HFF-Myc (cell line): ENCODE results near the gene MIP.
"Not testable (repeated sequence)": the region's sequence is repeated elsewhere in the genome, so short reads cannot be mapped to it uniquely, and the experiment has no call there.

Experiments used
- DNase-seq: peaks from one replicate; pipeline ENCODE4 v3.0.0-alpha.2; 2011; ENCODE audit warnings: low read depth; ENCODE audit errors: extremely low read depth
- H3K4me3 ChIP-seq: replicated peaks from 2 replicates; pipeline ENCODE4 v1.5.1; 2011; ENCODE audit warnings: low read depth, mild to moderate bottlenecking, control low read depth, low read length
- TF ChIP-seq, protein P1 (sequence below): IDR thresholded peaks from 2 replicates; pipeline ENCODE4 v1.5.1; 2012; ENCODE audit warnings: mild to moderate bottlenecking, low read depth, low read length, control low read depth; ENCODE audit errors: missing control alignments

Gene MIP

DNA sequence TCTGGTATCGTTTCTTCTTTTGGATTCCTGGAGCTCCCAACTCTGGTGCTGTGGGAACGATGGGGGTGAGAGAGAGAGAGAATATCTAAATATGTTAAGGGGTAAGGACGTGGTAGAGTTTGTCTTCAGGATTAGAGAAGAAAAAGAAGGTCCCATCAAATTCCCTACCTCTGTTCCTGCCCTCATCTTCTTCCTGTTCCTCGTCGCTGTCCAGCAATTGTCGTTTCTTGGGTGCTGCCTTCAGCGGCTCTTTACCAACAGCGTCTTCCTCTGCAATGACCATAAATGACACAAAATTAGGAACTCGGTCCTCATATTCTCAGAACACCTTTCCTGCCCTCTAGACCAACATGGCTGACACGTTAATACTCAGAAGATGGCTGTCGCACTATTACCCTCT lies 36.7 kb downstream of the MIP start:
- TF ChIP-seq, protein P1, sequence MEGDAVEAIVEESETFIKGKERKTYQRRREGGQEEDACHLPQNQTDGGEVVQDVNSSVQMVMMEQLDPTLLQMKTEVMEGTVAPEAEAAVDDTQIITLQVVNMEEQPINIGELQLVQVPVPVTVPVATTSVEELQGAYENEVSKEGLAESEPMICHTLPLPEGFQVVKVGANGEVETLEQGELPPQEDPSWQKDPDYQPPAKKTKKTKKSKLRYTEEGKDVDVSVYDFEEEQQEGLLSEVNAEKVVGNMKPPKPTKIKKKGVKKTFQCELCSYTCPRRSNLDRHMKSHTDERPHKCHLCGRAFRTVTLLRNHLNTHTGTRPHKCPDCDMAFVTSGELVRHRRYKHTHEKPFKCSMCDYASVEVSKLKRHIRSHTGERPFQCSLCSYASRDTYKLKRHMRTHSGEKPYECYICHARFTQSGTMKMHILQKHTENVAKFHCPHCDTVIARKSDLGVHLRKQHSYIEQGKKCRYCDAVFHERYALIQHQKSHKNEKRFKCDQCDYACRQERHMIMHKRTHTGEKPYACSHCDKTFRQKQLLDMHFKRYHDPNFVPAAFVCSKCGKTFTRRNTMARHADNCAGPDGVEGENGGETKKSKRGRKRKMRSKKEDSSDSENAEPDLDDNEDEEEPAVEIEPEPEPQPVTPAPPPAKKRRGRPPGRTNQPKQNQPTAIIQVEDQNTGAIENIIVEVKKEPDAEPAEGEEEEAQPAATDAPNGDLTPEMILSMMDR: no peak
- no peak overlapping the region for H3K4me3 ChIP-seq
- no peak for DNase-seq

GRCh38 chr12:56414401-56414800 lies 40.1 kb downstream of the MIP start:
- H3K4me3 ChIP-seq: no peak overlapping the region
- TF ChIP-seq, protein P1: no peak
- DNase-seq: no peak

GRCh38 chr12:56413392-56413791 lies 41.1 kb downstream of the MIP start:
- H3K4me3 ChIP-seq: no peak overlapping the region
- no peak for DNase-seq
- TF ChIP-seq, protein P1: no peak

GRCh38 chr12:56411781-56412639 lies 42.4 kb downstream of the MIP start:
- no peak overlapping the region for H3K4me3 ChIP-seq
- DNase-seq: peak; percentile 5
- TF ChIP-seq, protein P1: no peak

GRCh38 chr12:56410768-56411167 lies 43.7 kb downstream of the MIP start:
- DNase-seq: no peak
- H3K4me3 ChIP-seq: no peak overlapping the region
- TF ChIP-seq, protein P1: no peak

DNA sequence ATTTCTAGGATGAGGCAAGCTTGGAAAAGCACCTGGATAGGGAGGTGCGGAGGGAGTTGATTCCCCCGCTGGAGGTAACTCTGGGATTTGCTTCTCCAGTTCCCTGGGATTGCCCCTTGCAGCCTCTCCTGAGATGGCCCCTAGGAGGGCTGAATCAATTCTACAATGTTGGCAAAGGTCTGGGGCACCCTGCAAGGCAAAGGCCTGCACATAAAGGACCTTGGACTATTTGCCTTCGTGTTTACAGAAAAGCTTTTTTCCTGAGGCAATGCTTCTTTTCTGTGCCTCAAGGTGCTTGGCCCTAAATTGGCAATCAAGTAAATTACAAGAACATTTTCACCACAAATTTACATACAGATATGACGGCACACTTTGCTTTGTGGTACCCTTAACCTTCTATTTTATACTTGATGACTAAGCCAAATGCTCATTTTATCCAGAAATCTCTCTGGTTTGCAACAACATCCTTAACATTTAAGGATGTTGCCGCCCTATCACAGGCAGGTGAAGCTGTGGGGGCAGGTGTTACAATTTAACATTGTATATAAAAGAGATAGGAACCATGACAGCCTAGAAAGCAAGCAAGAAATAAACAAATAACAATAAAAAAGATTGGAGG lies 45.5 kb downstream of the MIP start:
- no peak for DNase-seq
- H3K4me3 ChIP-seq: no peak overlapping the region
- TF ChIP-seq, protein P1: no peak

DNA sequence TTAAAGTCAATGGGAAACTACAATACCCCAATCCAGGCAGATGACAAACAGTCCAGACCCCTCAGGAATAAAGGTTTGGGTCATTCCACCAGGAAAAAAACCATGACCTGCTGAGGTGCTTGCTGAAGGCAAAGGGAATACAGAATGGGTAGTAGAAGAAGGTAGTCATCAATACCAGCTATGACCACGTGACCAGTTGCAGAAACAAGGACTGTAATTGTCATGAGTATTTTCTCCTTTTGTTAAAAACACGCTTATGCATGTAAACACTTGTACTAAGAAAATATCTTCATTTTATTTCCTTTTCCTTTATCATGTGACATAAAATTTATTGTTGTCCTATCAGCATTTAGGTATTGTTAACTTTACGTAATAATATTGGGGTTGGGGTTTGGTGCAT lies 50.2 kb downstream of the MIP start:
- DNase-seq, H3K4me3 ChIP-seq: not testable (repeated sequence)

- not testable (repeated sequence) for DNase-seq, H3K4me3 ChIP-seq
Observed at GRCh38 chr12:56401612-56402011, 52.8 kb downstream of the MIP start.

DNA sequence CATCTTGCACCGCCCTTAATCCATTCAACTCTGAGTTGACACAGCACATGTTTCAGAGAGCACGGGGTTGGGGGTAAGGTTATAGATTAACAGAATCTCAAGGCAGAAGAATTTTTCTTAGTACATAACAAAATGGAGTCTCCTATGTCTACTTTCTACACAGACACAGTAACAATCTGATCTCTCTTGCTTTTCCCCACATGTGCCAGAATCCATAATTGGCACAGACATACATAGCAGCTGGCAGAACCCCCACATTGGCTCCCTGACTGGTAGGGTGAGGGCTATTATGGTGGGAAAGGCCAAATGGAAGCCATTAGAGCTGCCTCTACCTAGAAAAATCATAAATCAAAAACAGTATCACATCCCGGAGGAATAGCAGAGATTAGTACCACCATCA lies 53.3 kb downstream of the MIP start:
- H3K4me3 ChIP-seq, DNase-seq: not testable (repeated sequence)
